Cardiac muscle cell (in vitro differentiated cells and primary cell): ENCODE data around the gene CCDC40. TPM values are rescaled to one million over a fixed set of nuclear protein-coding genes. Genes with fewer than 3 reads are reported as not detected.

ENCODE experiments used
- DNase-seq, 2 donors: peaks; one replicate each; pipeline versions ENCODE4 v3.0.0 to v3.0.0-alpha.2; 2010 to 2017; ENCODE audit warnings: low read depth in 1 of 2, low spot score in 1 of 2
- H3K27ac ChIP-seq: fragments of 200-600 bp; sonication (generic); 2 replicates; pipeline ENCODE4 v1.5.1; 2016
- H3K27me3 ChIP-seq: fragments of 200-600 bp; sonication (generic); 2 replicates; pipeline ENCODE4 v1.6.0; 2016; ENCODE audit warnings: control low read depth
- H3K36me3 ChIP-seq: fragments of 200-600 bp; sonication (generic); 2 replicates; pipeline ENCODE4 v1.5.1; 2016; ENCODE audit warnings: control low read depth
- H3K4me1 ChIP-seq: fragments of 200-600 bp; sonication (generic); 2 replicates; pipeline ENCODE4 v1.8.1; 2017; ENCODE audit warnings: low read depth, mild to moderate bottlenecking, mixed run types
- H3K4me3 ChIP-seq: fragments of 200-600 bp; sonication (generic); 2 replicates; pipeline ENCODE4 v1.5.1; 2016; ENCODE audit warnings: mild to moderate bottlenecking
- H3K9me3 ChIP-seq: fragments of 200-600 bp; sonication (generic); 2 replicates; pipeline ENCODE4 v1.5.1; 2017; ENCODE audit warnings: low read depth, mild to moderate bottlenecking, control low read depth
- polyA plus RNA-seq: library from polyadenylated mRNA; unstranded; fragments of >200 nt; fragmentation: Nextera tagmentation; extraction: Ambion mirVana; gene quantifications from 2 replicates; pipeline ENCODE4 v1.2.1, GENCODE V29; 2016
- total RNA-seq: library from RNA; depleted of rRNA; stranded (reverse); fragments of >200 nt; gene quantifications from 2 replicates; pipeline ENCODE4 v1.2.3, GENCODE V29; 2016
- TF ChIP-seq, protein P1 (sequence below): IDR thresholded peaks from 2 replicates; pipeline ENCODE4 v1.5.1; 2012; ENCODE audit warnings: low read depth, mild to moderate bottlenecking, low read length

The CCDC40 gene
- total and polyA plus RNA-seq, 2 experiments from 2014 or later, result 11.3 to 12.2 TPM

DNA sequence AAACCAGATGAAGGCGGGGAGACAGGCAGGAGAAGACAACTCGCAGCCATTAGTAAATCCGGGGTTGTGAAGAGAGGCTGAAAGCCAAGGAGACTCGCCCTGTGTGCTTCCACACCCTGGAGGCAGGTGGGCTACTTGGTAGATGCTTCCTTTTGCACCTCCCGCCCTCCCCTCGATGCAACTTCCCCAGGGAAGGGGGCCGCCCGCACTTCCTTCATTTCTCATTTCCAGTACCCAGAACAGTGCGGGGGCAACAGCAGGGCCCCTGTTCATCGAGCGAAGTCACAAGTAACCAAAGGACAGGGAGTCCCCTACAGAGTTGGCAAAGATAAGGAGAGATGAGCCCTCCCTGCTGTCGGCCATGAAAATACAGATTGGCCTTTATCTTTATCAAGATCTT lies 25.0 kb downstream of the CCDC40 start:
- H3K9me3 ChIP-seq, result no peaks in the 10 kb centered on the region
- DNase-seq, result no peak
- TF ChIP-seq, protein P1, sequence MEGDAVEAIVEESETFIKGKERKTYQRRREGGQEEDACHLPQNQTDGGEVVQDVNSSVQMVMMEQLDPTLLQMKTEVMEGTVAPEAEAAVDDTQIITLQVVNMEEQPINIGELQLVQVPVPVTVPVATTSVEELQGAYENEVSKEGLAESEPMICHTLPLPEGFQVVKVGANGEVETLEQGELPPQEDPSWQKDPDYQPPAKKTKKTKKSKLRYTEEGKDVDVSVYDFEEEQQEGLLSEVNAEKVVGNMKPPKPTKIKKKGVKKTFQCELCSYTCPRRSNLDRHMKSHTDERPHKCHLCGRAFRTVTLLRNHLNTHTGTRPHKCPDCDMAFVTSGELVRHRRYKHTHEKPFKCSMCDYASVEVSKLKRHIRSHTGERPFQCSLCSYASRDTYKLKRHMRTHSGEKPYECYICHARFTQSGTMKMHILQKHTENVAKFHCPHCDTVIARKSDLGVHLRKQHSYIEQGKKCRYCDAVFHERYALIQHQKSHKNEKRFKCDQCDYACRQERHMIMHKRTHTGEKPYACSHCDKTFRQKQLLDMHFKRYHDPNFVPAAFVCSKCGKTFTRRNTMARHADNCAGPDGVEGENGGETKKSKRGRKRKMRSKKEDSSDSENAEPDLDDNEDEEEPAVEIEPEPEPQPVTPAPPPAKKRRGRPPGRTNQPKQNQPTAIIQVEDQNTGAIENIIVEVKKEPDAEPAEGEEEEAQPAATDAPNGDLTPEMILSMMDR, result no peak
- no peak overlapping the region for H3K4me3 ChIP-seq
- no peaks in the 10 kb centered on the region for H3K27me3 ChIP-seq
- H3K4me1 ChIP-seq, result no peaks in the 10 kb centered on the region
- H3K36me3 ChIP-seq, result peaks cover 2% of the 10 kb centered on the region
- no peak overlapping the region for H3K27ac ChIP-seq

DNA sequence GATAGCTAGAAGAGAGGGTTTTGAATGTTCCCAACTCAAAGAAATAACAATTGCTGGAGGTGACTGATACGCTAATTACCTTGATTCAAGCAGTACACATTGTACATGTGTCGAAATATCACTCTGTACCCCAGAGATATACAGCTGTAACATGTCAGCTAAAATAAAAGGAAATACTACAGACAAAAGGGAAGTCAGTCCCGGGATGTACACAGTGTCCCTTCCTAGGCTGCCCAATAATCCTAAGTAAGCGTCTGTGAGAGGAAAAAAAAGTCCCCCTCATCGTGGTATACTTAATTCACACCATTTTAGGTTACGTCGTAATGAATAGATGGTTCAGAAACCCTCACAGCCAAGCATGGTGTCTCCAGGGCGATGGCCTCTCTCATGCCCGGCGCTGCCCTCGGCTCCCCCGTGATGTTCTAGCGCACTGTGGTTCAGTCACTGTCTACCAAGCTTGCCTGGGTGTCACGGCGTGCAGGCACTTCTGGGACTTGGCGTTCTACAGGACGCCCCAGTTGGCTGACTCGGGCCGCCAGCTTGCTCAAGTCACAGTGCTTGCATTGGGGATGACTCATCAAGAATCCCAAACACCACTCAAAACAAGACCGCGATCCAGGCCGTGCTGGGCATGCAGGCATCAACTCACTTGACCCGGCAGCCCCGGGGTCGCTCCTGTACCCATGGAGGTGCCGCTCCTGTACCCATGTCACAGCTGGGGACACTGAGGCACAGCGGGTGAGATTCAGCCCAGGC lies 27.6 kb downstream of the CCDC40 start:
- Histone ChIP-seq H3K27ac (no peak overlapping the region), H3K9me3 (no peaks in the 10 kb centered on the region), H3K36me3 (no peaks in the 10 kb centered on the region), H3K27me3 (no peaks in the 10 kb centered on the region), H3K4me3 (no peak overlapping the region), H3K4me1 (no peaks in the 10 kb centered on the region)
- TF ChIP-seq, protein P1, result no peak
- peak in 1 of 2 donors; percentile 76 for DNase-seq

DNA sequence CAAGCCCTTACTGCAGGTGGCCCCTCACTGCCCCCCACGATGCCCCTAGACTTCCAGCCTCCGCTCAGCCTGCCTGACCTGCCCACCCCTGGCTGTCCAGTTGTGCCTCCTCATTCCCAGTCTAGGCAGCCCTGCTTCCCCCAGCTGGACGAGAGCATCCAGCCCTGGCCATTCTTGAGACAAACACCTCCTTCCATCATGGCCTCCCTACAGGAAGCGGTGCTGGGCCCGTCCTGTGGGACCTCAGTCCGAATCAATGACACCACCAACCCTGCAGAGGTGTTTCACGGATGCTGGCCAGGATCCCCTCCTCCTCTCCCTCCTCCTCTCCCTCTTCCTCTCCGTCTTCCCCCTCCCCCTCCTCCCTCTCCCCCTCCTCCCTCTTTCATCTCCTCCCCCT lies 28.3 kb downstream of the CCDC40 start:
- no peaks in the 10 kb centered on the region for H3K27me3 ChIP-seq
- TF ChIP-seq, protein P1, result no peak
- no peak overlapping the region for H3K27ac ChIP-seq
- no peaks in the 10 kb centered on the region for H3K4me1 ChIP-seq
- H3K4me3 ChIP-seq, result no peak overlapping the region
- DNase-seq, result no peak
- H3K9me3 ChIP-seq, result no peaks in the 10 kb centered on the region
- H3K36me3 ChIP-seq, result no peaks in the 10 kb centered on the region

DNA sequence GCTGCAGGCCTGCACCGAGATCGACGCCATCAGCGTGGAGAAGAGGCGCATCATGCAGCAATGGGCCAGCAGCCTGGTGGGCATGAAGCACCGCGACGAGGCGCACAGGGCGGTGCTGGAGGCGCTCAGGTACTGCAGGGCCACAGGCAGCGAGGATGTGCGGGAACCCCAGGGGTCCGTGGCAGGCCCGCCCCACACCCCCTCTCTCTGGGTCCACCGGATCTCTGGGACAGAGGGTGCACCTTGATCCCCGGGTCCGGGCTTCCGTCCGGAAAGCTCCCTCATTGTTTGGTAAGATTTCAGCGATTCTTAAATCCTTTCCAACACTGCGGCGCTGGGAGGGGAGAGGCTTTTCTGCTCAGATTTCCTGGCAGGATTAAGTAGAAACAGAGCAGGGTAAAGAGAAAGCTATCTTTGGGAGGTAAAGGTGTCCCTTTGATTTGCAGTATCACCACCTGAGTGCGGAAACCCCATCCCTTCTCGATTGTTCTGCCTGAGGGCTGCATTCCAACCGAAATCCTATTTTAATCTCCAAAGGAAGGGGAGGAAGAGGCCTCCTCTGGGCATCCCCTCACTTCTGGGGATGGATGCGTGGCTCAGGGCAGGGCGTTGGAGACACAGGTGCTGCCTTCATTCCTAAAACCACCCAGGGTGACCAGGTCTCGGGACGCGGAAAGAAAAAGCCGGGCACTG lies 29.2 kb downstream of the CCDC40 start:
- no peak for DNase-seq
- TF ChIP-seq, protein P1, result no peak
- Histone ChIP-seq H3K27ac (no peak overlapping the region), H3K36me3 (no peaks in the 10 kb centered on the region), H3K4me3 (no peak overlapping the region), H3K27me3 (no peaks in the 10 kb centered on the region), H3K9me3 (no peaks in the 10 kb centered on the region), H3K4me1 (no peaks in the 10 kb centered on the region)

DNA sequence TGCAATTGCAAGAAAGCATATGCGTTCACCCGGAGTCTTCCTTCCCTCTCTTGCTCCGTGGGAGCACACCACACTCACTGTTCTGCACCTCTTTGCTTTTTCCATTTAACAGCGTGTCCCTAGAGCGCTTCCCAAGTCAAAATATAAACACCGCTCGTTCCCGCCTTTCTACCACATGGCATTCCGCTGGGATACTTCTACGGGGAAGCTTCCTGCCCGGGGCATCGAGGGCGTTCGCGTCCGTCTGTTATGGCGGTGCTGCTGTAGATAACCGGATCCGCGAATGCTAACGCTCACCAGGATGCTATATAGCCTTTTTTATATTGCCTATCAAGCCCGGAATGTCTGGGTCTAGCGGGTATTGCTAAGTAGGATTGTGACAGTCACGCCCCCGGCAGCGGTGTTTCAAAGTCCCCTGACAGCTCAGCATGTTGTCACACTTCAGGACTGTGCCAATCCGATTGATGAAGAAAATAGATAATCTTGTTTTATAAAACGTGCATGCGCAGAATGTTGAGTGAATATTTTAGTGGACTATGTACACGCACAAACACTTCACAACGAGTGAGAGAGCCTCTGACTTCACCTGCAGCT lies 31.0 kb downstream of the CCDC40 start:
- H3K27me3 ChIP-seq, result no peaks in the 10 kb centered on the region
- H3K36me3 ChIP-seq, result no peaks in the 10 kb centered on the region
- H3K4me1 ChIP-seq, result no peaks in the 10 kb centered on the region
- no peaks in the 10 kb centered on the region for H3K9me3 ChIP-seq
- DNase-seq, result no peak
- H3K27ac ChIP-seq, result no peak overlapping the region
- no peak overlapping the region for H3K4me3 ChIP-seq
- TF ChIP-seq, protein P1, result no peak
